ENCODE data around the gene USP50. TPM values are rescaled to one million over a fixed set of nuclear protein-coding genes. Genes with fewer than 3 reads are reported as not detected.

The USP50 gene
- total RNA-seq, 1 donor from 2014 or later, result not detected

DNA sequence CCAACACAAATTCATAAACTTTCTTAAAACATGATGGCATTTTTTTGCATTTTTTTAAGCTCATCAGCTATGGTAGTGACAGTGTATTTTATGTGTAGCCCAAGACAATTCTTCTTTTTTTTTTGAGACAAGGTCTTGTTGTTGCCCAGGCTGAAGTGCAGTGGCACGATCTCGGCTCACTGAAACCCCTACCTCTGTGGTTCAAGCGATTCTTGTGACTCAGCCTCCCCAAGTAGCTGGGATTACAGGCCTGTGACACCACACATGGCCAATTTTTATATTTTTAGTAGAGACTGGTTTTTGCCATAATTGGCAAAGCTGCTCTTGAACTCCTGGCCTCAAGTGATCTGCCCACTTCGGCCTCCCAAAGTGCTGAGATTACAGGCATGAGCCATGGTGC is 17.3 kb upstream of the USP50 start:
- no peaks in the 10 kb centered on the region for H3K27me3 ChIP-seq
- H3K36me3 ChIP-seq, result peaks cover 23 to 44% of the 10 kb centered on the region in 2 donors

DNA sequence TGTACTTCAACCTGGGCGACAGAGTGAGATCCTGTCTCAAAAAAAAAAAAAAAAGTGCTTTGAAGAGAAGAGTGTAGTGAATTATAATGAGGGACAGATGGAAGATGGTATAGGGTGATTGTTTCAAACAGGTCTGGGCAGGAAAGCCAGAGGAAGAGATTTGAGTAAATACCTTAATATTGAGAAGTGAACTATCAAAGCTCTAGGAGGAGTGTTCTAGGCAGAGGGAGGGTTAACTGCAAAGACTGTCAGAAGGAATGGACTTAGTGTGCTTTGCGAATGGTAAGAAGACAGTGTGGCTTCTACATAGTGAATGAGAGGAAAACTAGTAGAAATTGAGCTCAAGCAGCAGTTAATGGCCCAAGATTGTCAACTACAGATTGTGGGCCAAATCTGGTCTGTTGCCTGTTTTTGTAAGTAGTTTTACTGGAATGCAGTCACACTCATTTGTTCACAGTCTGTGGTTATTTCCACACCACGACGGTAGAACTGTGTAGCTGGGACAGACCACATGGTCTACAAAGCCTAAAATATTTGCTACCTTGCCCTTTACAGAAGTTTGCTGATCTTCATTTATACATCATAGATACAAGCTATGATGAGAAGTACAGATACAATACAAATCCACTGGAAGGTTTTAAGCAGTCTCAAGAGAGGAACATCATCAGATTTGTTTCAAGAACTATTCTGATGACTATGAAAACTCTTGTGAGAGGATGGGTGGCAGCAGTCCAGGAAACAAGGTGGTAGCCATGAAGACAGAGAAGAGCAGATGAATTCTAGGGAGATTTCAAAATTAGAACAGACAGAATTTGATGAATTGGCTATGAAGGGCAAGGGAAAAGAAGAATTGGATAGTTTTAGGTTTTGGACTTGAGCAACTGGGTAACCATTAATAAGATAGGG is 16.5 kb upstream of the USP50 start:
- intact Hi-C loops (cut with DNase I), result no loop called here
- H3K36me3 ChIP-seq, result peaks cover 16 to 40% of the 10 kb centered on the region in 2 donors
- no peak for DNase-seq (ENCODE audit: low spot score in 2 of 2)
- H3K27ac ChIP-seq, result no peak overlapping the region
- TF ChIP-seq, protein P1, sequence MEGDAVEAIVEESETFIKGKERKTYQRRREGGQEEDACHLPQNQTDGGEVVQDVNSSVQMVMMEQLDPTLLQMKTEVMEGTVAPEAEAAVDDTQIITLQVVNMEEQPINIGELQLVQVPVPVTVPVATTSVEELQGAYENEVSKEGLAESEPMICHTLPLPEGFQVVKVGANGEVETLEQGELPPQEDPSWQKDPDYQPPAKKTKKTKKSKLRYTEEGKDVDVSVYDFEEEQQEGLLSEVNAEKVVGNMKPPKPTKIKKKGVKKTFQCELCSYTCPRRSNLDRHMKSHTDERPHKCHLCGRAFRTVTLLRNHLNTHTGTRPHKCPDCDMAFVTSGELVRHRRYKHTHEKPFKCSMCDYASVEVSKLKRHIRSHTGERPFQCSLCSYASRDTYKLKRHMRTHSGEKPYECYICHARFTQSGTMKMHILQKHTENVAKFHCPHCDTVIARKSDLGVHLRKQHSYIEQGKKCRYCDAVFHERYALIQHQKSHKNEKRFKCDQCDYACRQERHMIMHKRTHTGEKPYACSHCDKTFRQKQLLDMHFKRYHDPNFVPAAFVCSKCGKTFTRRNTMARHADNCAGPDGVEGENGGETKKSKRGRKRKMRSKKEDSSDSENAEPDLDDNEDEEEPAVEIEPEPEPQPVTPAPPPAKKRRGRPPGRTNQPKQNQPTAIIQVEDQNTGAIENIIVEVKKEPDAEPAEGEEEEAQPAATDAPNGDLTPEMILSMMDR (IDR thresholded peaks at IDR 0.05), result no peak
- H3K27me3 ChIP-seq, result no peaks in the 10 kb centered on the region
- no peaks in the 10 kb centered on the region for H3K9me3 ChIP-seq
- no peak overlapping the region for H3K4me3 ChIP-seq
- no peaks in the 10 kb centered on the region for H3K4me1 ChIP-seq

More for the DNA sequence above, 17.3 kb upstream of the USP50 start:
- TF ChIP-seq, protein P1 (IDR thresholded peaks at IDR 0.05), result no peak
- intact Hi-C loops (cut with DNase I), result no loop called here
- H3K27ac ChIP-seq, result no peak overlapping the region
- H3K4me3 ChIP-seq, result no peak overlapping the region
- H3K4me1 ChIP-seq, result no peaks in the 10 kb centered on the region
- no peak for DNase-seq (ENCODE audit: low spot score in 2 of 2)
- no peaks in the 10 kb centered on the region for H3K9me3 ChIP-seq

DNA sequence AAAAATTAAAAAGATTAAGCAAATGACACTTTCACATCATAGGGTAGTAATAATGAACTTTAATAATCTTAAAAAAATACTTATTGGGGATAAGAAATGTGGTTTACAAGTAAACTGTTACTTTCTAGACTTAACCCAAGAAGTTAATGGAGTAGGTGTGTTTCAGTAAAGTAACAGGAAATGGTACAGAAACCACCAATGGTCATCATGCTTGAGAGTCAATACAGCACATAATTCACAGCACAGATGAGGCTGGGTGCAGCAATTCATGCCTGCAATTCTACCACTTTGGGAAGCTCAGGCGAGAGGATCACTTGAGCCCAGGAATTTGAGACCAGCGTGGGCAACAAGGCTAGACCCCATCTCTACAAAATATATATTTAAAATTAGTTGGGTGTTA is 11.5 kb upstream of the USP50 start:
- H3K36me3 ChIP-seq, result peaks cover 8 to 27% of the 10 kb centered on the region in 2 donors
- TF ChIP-seq, protein P1 (IDR thresholded peaks at IDR 0.05), result no peak

DNA sequence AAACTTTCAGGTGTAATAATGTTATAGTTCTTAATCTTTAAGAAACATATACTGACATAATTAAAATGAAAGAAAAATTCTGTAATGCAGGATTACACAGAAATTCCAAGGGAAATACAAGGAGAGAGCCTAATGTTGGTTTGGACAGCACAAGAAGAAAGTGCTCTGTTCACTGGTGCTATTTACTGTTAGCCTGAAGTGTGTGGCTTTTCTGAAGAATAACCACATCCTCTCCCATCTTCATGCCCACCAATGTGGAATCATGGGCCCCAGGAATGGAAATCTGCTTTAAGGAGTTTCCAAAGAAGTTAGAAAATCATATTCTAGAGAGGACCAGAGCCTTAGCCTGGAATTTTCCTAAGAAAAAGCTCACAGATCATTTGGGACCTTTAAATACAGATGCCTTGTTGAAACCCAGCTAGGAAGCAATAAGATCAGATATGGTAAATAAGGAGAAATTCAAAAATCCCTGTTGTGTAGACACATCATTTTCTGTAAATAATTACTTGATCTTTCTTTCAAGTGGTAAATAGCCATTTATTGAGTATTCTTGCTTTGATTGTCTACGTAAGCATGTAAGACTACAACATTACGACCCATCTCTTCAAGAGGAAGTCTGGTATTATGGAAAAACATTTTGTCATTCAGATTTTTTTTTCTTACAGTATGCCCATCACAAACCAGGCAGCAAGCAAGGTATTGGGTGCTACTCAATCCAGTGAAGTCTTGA is 10.3 kb upstream of the USP50 start:
- H3K27me3 ChIP-seq, result no peaks in the 10 kb centered on the region
- H3K9me3 ChIP-seq, result no peaks in the 10 kb centered on the region
- DNase-seq (ENCODE audit: low spot score in 2 of 2), result no peak
- intact Hi-C loops (cut with DNase I), result no loop called here
- H3K4me3 ChIP-seq, result no peak overlapping the region
- no peaks in the 10 kb centered on the region for H3K4me1 ChIP-seq
- peaks cover 8 to 18% of the 10 kb centered on the region in 2 donors for H3K36me3 ChIP-seq
- no peak overlapping the region for H3K27ac ChIP-seq
- TF ChIP-seq, protein P1 (IDR thresholded peaks at IDR 0.05), result no peak

More for the DNA sequence above, 11.5 kb upstream of the USP50 start:
- Histone ChIP-seq H3K4me1 (no peaks in the 10 kb centered on the region), H3K9me3 (no peaks in the 10 kb centered on the region), H3K27ac (no peak overlapping the region), H3K27me3 (no peaks in the 10 kb centered on the region), H3K4me3 (no peak overlapping the region)
- DNase-seq (ENCODE audit: low spot score in 2 of 2), result no peak
- intact Hi-C loops (cut with DNase I), result no loop called here

DNA sequence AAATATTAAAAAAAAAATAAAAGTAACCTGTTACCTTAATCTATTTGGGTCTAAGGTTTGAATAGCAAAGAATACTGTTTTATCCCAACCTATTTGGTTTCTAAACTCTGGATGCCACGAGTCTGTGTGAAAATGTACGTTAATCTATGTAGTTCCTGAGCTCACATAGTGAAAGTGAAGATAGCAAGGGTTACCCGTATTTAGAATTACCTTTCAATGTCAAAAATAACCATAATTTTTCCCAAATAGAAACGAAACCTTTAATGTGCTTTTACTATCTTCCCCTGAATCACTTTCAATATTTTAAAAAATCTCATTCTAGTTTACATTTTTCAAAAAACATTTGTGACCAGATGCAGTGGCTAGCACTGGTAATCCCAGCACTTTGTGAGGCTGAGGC is 5.8 kb upstream of the USP50 start:
- H3K27me3 ChIP-seq, result no peaks in the 10 kb centered on the region
- no peaks in the 10 kb centered on the region for H3K9me3 ChIP-seq
- no peak overlapping the region for H3K27ac ChIP-seq
- H3K4me1 ChIP-seq, result no peaks in the 10 kb centered on the region
- TF ChIP-seq, protein P1 (IDR thresholded peaks at IDR 0.05), result no peak
- intact Hi-C loops (cut with DNase I), result no loop called here
- H3K4me3 ChIP-seq, result no peak overlapping the region
- H3K36me3 ChIP-seq, result no peaks in the 10 kb centered on the region
- DNase-seq (ENCODE audit: low spot score in 2 of 2), result no peak
